Common myeloid progenitor, CD34-positive (primary cell): ENCODE measurements around the gene MPZ.

Source experiments
- CTCF ChIA-PET: fragments of 350-600 bp; sonication (Branson Sonifier 250); formaldehyde crosslinking; loops from one replicate; lab custom pipeline; 2021; ENCODE audit warnings: antibody characterized with exemption; lab: Charles Lee
- POLR2A ChIA-PET: fragments of 350-600 bp; sonication (Branson Sonifier 250); formaldehyde crosslinking; loops from one replicate; lab custom pipeline; 2021; ENCODE audit warnings: antibody characterized with exemption; lab: Charles Lee
- DNase-seq, 3 donors: peaks; one replicate each; pipeline versions ENCODE4 v3.0.0 to v3.0.0-alpha.2; 2013
- H3K27ac ChIP-seq, 2 experiments: 1 replicate in 1 of 2; 2 replicates in 1 of 2; pipeline ENCODE4 v1.7.0; 2013; ENCODE audit warnings: inconsistent platforms in 2 of 2, low read length in 2 of 2, mild to moderate bottlenecking in 2 of 2, low read depth in 1 of 2, moderate library complexity in 1 of 2; ENCODE audit not compliant: severe bottlenecking in 2 of 2, insufficient read depth in 1 of 2, poor library complexity in 1 of 2
- H3K27me3 ChIP-seq, 5 experiments: replicated peaks in 2 of 5; 1 replicate in 3 of 5; 2 replicates in 2 of 5; pipeline versions ENCODE4 v1.6.1 to v1.7.0; 2013; ENCODE audit warnings: low read length in 4 of 5, mild to moderate bottlenecking in 2 of 5, moderate library complexity in 2 of 5, inconsistent platforms in 1 of 5; ENCODE audit not compliant: insufficient read depth in 5 of 5, control insufficient read depth in 4 of 5
- H3K36me3 ChIP-seq, 4 experiments: 1 replicate in 2 of 4; 2 replicates in 2 of 4; pipeline versions ENCODE4 v1.6.1 to v1.7.0; 2013; ENCODE audit warnings: low read length in 3 of 4, control low read depth in 1 of 4, mild to moderate bottlenecking in 1 of 4; ENCODE audit not compliant: control insufficient read depth in 4 of 4, insufficient read depth in 4 of 4
- H3K4me1 ChIP-seq, 4 experiments: 1 replicate in 3 of 4; 2 replicates in 1 of 4; pipeline versions ENCODE4 v1.6.1 to v1.7.1; 2013; ENCODE audit warnings: low read length in 3 of 4, mild to moderate bottlenecking in 3 of 4, control low read depth in 1 of 4, inconsistent platforms in 1 of 4, moderate library complexity in 1 of 4; ENCODE audit not compliant: control insufficient read depth in 4 of 4, insufficient read depth in 4 of 4; ENCODE audit errors: control extremely low read depth in 1 of 4
- H3K4me3 ChIP-seq, 7 experiments: 1 replicate in 4 of 7; 2 replicates in 3 of 7; pipeline versions ENCODE4 v1.5.1 to v1.7.0; 2013; ENCODE audit warnings: mild to moderate bottlenecking in 7 of 7, low read length in 6 of 7, moderate library complexity in 6 of 7, inconsistent platforms in 2 of 7, low read depth in 2 of 7, control low read depth in 1 of 7; ENCODE audit not compliant: insufficient read depth in 4 of 7, control insufficient read depth in 1 of 7; ENCODE audit errors: extremely low read depth in 1 of 7
- H3K9me3 ChIP-seq, 5 experiments: 1 replicate in 4 of 5; 2 replicates in 1 of 5; pipeline versions ENCODE4 v1.6.1 to v1.7.1; 2013; ENCODE audit warnings: low read length in 4 of 5, mild to moderate bottlenecking in 2 of 5, inconsistent platforms in 1 of 5, low read depth in 1 of 5, moderate library complexity in 1 of 5; ENCODE audit not compliant: control insufficient read depth in 4 of 5, insufficient read depth in 2 of 5; ENCODE audit errors: control extremely low read depth in 1 of 5
- WGBS: methylation state at CpG from one replicate; pipeline ENCODE4 v1.1.5; 2013; ENCODE audit not compliant: insufficient coverage; 5-methylcytosine and 5-hydroxymethylcytosine counted together

Gene MPZ

DNA sequence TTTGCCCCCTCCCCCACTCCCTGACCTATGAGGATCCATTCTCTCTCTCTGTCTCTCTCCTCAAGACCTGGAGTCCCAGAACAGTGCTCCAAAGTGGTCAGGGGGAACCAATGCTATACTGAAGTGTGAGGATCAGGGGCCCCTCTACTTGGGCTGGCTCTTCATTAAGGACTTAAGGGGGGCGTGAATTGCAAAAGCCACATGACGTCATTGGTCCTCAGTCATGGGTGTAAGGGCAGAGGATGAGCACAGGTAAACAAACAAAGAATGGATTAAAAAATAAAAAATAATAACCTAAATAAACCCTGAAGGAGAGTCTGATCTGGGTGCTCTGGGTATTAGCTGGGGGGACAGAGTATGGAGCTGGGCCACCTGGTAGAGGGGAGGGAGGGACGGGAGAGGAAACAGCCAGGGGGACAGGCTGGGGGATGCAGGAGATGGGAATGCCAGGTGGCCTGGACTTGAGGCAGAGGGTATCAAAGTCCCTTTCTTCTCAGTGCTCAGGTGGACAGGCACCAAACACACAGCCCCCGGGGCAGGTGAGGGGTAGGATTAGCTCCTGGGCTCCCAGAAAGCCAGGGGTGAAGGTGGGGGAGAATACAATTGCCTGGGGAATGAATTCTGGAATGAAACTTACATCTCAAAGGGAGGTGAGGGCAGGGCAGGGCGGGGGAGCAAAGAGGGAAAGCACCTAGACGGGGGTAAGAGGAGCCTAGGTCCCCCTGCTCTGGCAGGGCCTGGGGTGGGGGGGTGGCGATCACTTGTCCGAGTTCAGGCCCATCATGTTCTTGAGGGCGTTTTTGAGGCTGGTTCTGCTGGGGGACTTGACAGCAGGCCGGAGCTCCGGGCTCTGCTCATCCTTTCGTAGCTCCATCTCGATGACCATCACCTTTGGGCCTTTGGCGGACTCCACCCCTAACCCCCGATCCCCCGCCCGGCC lies 4.6 kb downstream of the MPZ start:
- Histone ChIP-seq H3K4me3 (peak overlapping the region; percentile 25 to 92 (median 75)), H3K36me3 (peaks cover 0 to 2% (median 0%) of the 10 kb centered on the region in 4 experiments), H3K4me1 (peaks cover 9 to 44% (median 30%) of the 10 kb centered on the region in 4 experiments), H3K9me3 (no peaks in the 10 kb centered on the region), H3K27ac (peak overlapping the region; percentile 61 to 86), H3K27me3 (no peaks in the 10 kb centered on the region)
- CTCF ChIA-PET: interaction anchor here (0.7 to 2.3 kb wide), 19 partner anchors 10 to 113 kb away, joined by 3 to 14 read pairs (median 5); partner anchors contain the start of genes APOA2, NDUFS2 and TOMM40L
- WGBS: 3% methylated on average over 10 of the region's 17 CpGs
- POLR2A ChIA-PET: interaction anchor here (0.6 to 2.5 kb wide), 3 partner anchors 9 to 96 kb away, joined by 3 to 14 read pairs (median 4); partner anchors contain the start of gene SDHC
- DNase-seq: peak in 1 of 3 donors; percentile 13

DNA sequence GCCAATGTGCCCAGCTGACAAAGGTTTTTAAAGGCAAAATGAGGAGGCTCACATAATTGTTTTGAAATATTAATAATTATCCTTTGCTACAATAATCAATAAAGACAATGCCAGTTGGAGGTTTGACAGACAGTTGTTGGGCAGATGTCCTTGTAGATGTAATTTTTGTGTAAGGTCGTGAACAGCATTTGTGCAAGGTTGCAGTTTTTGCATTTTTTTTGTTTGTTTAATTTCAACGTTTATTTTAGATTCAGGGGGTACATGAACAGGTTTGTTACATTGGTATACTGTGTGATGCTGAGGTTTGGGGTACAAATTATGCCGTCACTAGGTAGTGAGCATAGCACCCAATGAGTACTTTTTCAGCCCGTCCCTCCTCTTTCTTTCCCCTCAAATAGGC lies 9.3 kb downstream of the MPZ start:
- DNase-seq: no peak
- CTCF ChIA-PET: interaction anchor here (0.6 to 2.3 kb wide), 2 partner anchors 13 to 467 kb away, joined by 3 to 12 read pairs; partner anchors contain the start of gene SDHC
- Histone ChIP-seq H3K4me3 (no peak overlapping the region), H3K27me3 (no peaks in the 10 kb centered on the region), H3K9me3 (no peaks in the 10 kb centered on the region), H3K27ac (no peak overlapping the region), H3K4me1 (peaks cover 9 to 34% (median 24%) of the 10 kb centered on the region in 4 experiments), H3K36me3 (peaks cover 0 to 2% (median 0%) of the 10 kb centered on the region in 4 experiments)
- no CpG with 5 or more reads among the region's 4 CpGs for WGBS
- POLR2A ChIA-PET: no interaction called here

DNA sequence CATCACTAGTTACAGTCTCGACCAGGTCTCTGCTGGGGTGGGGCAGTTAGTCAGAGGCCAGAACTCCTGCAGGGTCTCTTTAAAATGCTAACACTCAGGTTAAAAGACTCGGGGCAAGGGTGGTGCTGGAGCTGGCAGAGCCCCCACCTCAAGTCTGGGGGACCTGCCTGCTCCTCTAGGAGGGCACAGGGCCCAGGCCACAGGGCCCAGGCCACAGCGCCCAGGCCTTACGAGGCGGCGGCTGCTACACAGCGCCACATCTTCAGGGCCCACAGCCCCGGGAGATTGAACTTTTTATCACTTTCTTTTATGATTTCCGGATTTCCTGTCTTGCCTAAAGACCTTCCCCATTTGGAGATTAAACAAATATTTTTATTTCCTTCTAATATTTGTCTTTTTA lies 10.4 kb downstream of the MPZ start:
- Histone ChIP-seq H3K9me3 (no peaks in the 10 kb centered on the region), H3K4me3 (peak overlapping the region in 1 of 7 experiments; percentile 23), H3K27ac (no peak overlapping the region), H3K27me3 (no peaks in the 10 kb centered on the region), H3K4me1 (peaks cover 6 to 23% (median 13%) of the 10 kb centered on the region in 4 experiments), H3K36me3 (peaks cover 0 to 2% (median 0%) of the 10 kb centered on the region in 4 experiments)
- ChIA-PET CTCF (interaction anchor here (1.4 kb wide), 1 partner anchor 12 kb away, joined by 3 read pairs; no protein-coding TSS in a partner anchor), POLR2A (no interaction called here)
- peak in 2 of 3 donors; percentile 22 to 37 for DNase-seq
- WGBS: 54% methylated on average over 4 of the region's 9 CpGs

DNA sequence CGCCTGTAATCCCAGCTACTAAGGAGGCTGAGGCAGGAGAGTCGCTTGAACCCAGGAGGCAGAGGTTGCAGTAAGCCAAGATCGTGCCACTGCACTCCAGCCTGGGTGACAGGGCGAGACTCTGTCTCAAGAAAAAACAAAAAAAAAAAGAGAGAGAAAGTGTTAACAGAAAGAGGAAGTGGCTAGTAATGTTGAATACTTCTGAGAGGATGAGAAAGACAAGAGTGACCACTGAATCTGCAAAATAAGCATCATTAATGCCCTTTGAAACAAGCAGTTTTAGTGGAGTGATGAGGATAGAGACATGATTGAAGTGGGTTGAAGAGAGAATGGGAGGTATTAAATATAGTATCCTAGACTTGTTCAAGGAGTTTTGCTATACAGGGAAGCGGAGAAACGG lies 11.7 kb downstream of the MPZ start:
- no peaks in the 10 kb centered on the region for H3K9me3 ChIP-seq
- H3K27ac ChIP-seq: no peak overlapping the region
- peak in 2 of 3 donors; percentile 28 to 37 for DNase-seq
- no peaks in the 10 kb centered on the region for H3K27me3 ChIP-seq
- ChIA-PET CTCF (interaction anchor here (1.4 to 9.3 kb wide), 2 partner anchors 11 to 72 kb away, joined by 3 to 137 read pairs; partner anchors contain the start of genes APOA2 and TOMM40L), POLR2A (no interaction called here)
- H3K36me3 ChIP-seq: peaks cover 0 to 2% (median 0%) of the 10 kb centered on the region in 4 experiments
- peaks cover 0 to 11% (median 4%) of the 10 kb centered on the region in 4 experiments for H3K4me1 ChIP-seq
- no peak overlapping the region for H3K4me3 ChIP-seq
- WGBS: 84% methylated on average over 6 of the region's 6 CpGs

DNA sequence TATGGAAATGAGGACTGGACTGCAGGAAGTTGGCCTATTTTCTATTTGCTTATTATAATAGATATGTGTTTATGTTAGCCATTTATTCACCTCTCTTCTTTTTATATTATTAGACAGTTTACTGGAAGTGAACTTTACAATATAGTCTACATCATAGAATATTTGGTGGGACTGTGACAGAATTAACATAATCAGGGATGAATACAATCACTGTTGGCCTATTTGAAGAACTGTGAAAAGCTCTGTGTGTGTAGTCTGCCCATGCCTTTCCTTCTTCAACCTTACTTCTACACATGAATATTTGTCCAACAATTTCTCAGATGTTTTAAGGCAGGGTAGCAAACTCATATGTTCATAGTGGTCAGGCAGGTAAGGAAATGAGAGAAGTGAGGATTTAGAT lies 12.4 kb downstream of the MPZ start:
- Histone ChIP-seq H3K9me3 (no peaks in the 10 kb centered on the region), H3K27me3 (no peaks in the 10 kb centered on the region), H3K4me3 (no peak overlapping the region), H3K27ac (no peak overlapping the region), H3K4me1 (peaks cover 0 to 11% (median 4%) of the 10 kb centered on the region in 4 experiments), H3K36me3 (peaks cover 0 to under 1% (median 0%) of the 10 kb centered on the region in 4 experiments)
- DNase-seq: no peak
- ChIA-PET POLR2A (no interaction called here), CTCF (interaction anchor here (9.3 kb wide), 1 partner anchor 71 kb away, joined by 137 read pairs; the partner anchor contains the start of genes APOA2 and TOMM40L)

DNA sequence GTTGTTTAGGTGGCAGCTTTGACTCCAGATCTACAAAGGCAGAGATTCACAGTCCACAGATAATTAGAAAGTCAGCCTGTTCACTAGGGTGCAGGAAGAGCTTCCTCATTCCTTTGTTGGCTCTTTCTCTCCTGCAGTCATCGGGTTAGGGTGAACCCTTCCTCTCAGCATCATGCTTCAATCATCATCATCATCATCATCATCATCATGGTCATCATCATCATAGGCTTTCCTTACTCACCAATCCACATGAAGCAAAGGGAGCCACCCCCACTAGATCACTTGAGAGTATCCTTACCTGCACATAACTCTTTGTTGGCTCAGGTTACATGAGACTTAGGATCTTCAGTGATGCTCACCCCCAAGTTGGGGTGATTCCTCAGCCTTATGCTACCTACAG lies 19.0 kb downstream of the MPZ start:
- Histone ChIP-seq H3K36me3 (no peaks in the 10 kb centered on the region), H3K27ac (no peak overlapping the region), H3K4me1 (peaks cover 0 to 7% (median 0%) of the 10 kb centered on the region in 4 experiments), H3K9me3 (no peaks in the 10 kb centered on the region), H3K4me3 (no peak overlapping the region), H3K27me3 (no peaks in the 10 kb centered on the region)
- ChIA-PET CTCF (interaction anchor here (0.6 to 9.3 kb wide), 39 partner anchors 8 to 112 kb away, joined by 3 to 137 read pairs (median 4); partner anchors contain the start of genes APOA2, CFAP126, FCER1G and NDUFS2), POLR2A (interaction anchor here (0.7 kb wide), 1 partner anchor 33 kb away, joined by 5 read pairs; no protein-coding TSS in a partner anchor)
- 100% methylated on average over 1 of the region's 1 CpG for WGBS
- DNase-seq: no peak
